HG02885 (cell line): ENCODE data around the gene MACROD2.

Experiments used
- ATAC-seq: cut with Tn5 transposase; IDR thresholded peaks from one replicate; pipeline ENCODE4 v1.9.1; 2021; ENCODE audit warnings: mild to moderate bottlenecking; ENCODE audit not compliant: unreplicated experiment, poor library complexity

Gene MACROD2

GRCh38 chr20:15814911-15815310 lies 1819.6 kb downstream of the MACROD2 start:
- no peak for ATAC-seq

- no peak for ATAC-seq
Measured at GRCh38 chr20:15817351-15817750, 1822.0 kb downstream of the MACROD2 start.

DNA sequence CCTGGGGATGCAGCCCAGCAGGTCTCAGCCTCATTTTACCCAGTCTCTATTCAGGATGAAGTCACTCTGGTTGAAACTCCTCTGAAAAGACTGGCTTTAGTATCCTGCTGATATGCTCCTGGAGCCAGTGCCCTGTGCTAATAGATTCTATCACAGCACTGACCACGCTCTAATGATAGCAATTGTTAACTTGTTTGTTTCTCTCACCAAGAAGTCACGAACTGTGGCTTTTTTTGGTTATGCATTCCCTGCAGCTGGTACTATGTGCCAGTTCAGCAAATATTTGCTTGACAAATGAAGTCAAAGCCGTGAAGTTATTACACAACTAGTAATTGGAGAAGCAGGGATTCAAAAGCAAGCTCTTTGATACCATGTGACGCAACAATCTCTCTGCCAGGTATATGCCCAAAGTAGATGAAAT lies 1823.3 kb downstream of the MACROD2 start:
- ATAC-seq, result no peak

DNA sequence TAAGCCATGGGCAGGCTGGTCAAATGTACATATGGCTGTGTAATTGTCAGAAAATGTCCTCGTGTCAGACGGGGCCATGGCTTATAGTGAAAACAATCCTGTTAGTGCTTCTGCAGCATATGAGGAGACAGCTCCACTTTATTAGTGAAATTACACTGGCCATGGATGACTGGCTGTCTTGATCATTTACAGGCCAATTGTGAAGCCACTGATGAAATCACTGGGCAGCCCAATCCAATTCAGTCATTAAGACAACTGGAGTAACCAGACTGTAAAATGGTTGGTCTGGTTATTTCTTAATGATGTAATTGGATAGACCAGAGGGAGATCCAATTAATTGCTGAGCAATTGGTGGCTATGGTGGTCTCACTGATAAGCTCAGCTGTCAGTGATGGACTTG lies 1828.4 kb downstream of the MACROD2 start:
- no peak for ATAC-seq

DNA sequence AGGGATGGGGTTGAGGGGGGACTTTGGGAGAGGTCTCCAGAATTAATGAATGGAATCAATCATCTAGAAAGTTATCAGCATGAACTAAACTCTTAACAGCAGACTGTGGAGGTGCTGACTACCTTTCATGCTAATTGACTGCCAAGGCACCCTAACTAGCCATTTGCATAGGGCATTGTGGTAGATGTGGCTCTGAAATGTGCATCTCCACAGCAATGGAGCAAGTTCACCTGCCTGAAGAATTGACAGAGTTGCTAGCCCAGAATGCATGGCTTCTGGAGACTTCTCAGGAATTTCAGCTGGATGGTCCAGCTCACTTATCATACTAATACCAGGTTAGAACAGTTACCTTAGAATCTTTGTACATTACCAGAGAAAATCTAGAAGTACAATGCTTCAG lies 1832.3 kb downstream of the MACROD2 start:
- no peak for ATAC-seq

- no peak for ATAC-seq
Measured at GRCh38 chr20:15831201-15831600, 1835.9 kb downstream of the MACROD2 start.

- no peak for ATAC-seq
Measured at GRCh38 chr20:15832512-15832911, 1837.2 kb downstream of the MACROD2 start.

GRCh38 chr20:15834857-15835256 lies 1839.5 kb downstream of the MACROD2 start:
- no peak for ATAC-seq

DNA sequence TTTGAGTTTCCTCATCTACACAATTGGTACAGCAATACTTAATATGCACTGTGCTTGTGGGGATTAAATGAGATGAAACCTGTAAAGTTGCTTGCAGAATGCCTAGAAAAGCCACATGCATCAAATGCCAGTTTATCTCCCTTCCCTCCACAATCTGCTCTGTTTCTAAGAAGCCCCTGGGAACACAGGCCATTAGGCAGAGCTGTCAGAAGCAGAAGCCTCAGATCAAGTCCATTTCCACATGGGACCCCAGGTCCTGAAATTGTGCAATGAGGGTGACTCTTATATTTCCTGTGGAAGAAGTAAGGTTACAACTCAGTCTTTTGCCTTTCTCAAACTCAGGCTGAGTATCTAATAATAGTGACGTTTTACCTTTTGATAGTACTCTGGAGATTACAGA lies 1840.5 kb downstream of the MACROD2 start:
- no peak for ATAC-seq

DNA sequence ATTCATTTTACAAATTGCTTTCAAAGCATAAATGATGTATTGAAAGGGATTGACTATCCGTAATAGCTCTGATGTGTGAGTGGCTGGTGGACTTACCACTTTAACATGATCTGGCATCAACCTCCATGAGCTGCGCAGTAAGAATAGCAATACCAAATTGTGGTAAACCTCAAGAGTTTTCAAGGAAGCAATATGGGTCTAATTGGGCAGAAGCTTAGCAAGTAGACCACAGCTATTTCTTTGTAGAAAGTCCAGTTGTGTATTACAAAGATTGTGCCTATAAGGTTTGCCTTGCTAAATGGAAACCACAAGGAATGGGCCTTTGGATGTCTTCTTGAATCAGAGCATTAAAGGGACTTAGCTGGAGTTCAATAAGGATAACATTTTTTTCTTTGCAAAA lies 1841.3 kb downstream of the MACROD2 start:
- no peak for ATAC-seq

DNA sequence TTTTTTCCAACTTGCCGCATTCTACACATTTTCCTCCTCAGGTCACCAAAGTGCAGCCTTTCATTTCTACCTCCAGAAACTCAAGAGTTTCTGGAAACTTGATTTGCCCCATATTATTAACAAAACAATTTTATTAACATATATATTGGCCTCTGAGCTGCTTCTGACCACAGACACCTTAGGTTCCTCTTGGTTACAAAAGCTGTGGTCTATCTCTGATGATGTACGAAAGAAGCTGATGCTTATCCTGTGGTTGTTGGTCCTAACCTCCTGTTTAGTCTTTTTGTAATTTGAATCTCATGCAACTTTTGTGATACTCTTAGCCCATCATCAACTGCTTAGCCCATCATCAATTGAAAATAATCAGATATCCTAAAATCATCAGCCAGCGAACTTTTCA lies 1842.2 kb downstream of the MACROD2 start:
- no peak for ATAC-seq

- ATAC-seq, result no peak
Measured at GRCh38 chr20:15838466-15838865, 1843.2 kb downstream of the MACROD2 start.

GRCh38 chr20:15840636-15841301 lies 1845.5 kb downstream of the MACROD2 start:
- ATAC-seq, result no peak

DNA sequence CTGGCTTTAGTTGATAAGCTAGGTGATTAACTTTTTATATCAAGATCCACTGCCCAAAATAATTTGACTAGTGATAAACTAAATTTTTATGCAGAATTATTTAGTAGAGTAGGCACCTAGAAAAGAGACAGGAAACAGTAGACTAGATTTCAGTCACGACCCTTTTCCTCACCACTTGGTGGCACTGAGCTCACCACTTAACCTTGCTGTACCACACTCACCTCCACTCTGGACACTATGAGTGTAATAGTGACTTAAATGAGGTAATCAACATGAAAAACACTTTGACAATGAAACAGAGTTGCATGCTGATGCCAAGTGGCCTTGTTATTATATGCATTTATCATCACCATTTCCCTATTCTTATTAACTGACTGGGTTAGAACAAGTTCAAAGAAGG lies 1847.6 kb downstream of the MACROD2 start:
- ATAC-seq, result no peak

DNA sequence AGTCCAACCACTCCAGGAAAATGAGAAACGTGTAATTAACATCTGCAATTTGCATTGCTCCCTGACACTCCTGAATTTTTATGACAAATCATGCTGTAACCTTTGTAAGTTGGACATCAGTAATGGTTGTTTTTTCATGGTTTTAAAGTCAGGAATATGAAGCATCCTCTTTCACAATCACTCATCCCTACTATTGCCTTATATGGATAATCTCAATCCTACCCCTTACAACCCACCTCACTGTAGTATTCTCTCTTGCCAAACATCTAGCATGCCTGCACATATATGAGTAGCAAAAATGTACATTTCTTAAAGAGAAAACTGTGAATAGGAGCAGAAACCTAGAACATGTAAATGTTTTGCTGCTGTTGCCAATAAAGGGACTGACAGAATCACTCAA lies 1848.5 kb downstream of the MACROD2 start:
- ATAC-seq, result no peak

- ATAC-seq, result no peak
Measured at GRCh38 chr20:15847196-15847784, 1852.0 kb downstream of the MACROD2 start.

DNA sequence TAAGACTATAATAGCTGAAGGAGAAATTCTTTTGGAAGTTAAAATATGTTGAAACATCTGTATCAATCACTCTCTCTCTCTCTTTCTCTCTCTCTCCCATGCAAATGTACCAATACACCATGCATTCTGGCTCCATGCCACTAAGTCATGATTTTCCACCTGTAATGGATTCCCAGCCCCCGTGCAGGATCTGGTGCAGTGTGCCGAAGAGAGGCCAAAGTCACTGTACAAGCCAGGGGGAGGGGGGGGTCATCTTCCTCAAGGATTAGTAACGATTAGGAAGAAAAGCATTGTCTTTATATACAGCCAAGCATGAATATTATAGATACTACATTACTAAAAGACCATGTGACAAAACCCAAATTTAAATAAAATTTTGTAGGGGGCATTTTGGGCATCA lies 1852.8 kb downstream of the MACROD2 start:
- no peak for ATAC-seq

GRCh38 chr20:15848995-15849610 lies 1853.8 kb downstream of the MACROD2 start:
- no peak for ATAC-seq

DNA sequence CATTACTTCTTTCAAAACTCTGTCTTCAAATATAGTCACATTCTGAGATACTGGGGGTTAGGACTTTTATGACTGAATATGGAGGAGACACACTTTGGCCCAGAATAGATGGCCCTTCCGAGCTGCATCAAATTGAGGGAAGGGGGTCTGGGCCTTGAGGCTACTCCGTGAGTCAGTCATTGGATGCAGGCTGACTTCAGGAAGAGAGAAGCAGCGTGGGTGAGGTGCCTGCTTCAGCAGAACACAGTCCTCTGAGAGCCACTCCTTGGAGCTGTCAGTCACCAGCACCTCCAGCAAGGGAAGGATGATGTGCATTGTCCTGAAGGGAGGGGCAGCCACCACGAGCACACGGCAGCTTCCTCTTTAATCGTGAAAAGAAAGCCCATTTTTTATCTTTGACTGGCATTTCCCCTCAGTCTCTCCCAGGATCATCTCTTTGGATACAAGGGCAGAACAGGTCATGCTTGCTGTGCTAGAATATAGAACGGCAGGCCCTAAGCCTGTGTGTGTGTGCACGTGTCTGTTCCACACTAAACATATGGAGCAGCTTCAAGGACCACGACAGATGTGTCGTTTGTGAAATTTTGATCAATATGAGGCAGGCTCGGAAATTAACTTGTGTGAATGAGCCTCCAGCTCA lies 1856.4 kb downstream of the MACROD2 start:
- no peak for ATAC-seq

GRCh38 chr20:15854911-15855310 lies 1859.6 kb downstream of the MACROD2 start:
- ATAC-seq, result no peak

- peak; percentile 77 for ATAC-seq
Measured at GRCh38 chr20:15857173-15857784, 1862.0 kb downstream of the MACROD2 start.
